Activated gamma-delta T cell treated with anti-CD3 and anti-CD28 coated beads, Interleukin-2, amount 50 U/mL, for 16 hours (primary cell): Measurements from ENCODE around the gene ALDH1L1.

Source experiments
- DNase-seq: peaks from one replicate; pipeline ENCODE4 v3.0.0-alpha.2; 2020; ENCODE audit warnings: low read depth

ALDH1L1 gene

GRCh38 chr3:126154391-126155279, 25.8 kb downstream of the ALDH1L1 start:
- no peak for DNase-seq

GRCh38 chr3:126153695-126154360, 26.6 kb downstream of the ALDH1L1 start:
- no peak for DNase-seq

GRCh38 chr3:126152901-126153694, 27.3 kb downstream of the ALDH1L1 start:
- no peak for DNase-seq

- DNase-seq = no peak
These were observed 27.9 kb downstream of the ALDH1L1 start for GRCh38 chr3:126152458-126152857.

GRCh38 chr3:126151562-126152302, 28.7 kb downstream of the ALDH1L1 start:
- DNase-seq = no peak

GRCh38 chr3:126149960-126150515, 30.3 kb downstream of the ALDH1L1 start:
- DNase-seq = no peak

- no peak for DNase-seq
These were observed 31.0 kb downstream of the ALDH1L1 start for GRCh38 chr3:126149256-126149902.

GRCh38 chr3:126147932-126148683, 32.3 kb downstream of the ALDH1L1 start:
- DNase-seq = no peak

GRCh38 chr3:126147147-126147931, 33.0 kb downstream of the ALDH1L1 start:
- DNase-seq = no peak

- DNase-seq = no peak
These were observed 33.8 kb downstream of the ALDH1L1 start for GRCh38 chr3:126146525-126147146.

GRCh38 chr3:126146034-126146433, 34.4 kb downstream of the ALDH1L1 start:
- DNase-seq = no peak

- no peak for DNase-seq
These were observed 37.7 kb downstream of the ALDH1L1 start for GRCh38 chr3:126142652-126143051.

GRCh38 chr3:126137490-126138130, 42.8 kb downstream of the ALDH1L1 start:
- no peak for DNase-seq

GRCh38 chr3:126136428-126137220, 43.8 kb downstream of the ALDH1L1 start:
- DNase-seq = no peak

- DNase-seq = no peak
These were observed 44.8 kb downstream of the ALDH1L1 start for GRCh38 chr3:126135406-126136076.

GRCh38 chr3:126135071-126135405, 45.3 kb downstream of the ALDH1L1 start:
- no peak for DNase-seq
